GM18511 (cell line): ENCODE measurements around the gene TRIM65.
"Not testable (repeated sequence)": the region's sequence is repeated elsewhere in the genome, so short reads cannot be mapped to it uniquely, and the experiment has no call there.

Experiments used
- ATAC-seq: cut with Tn5 transposase; IDR thresholded peaks from one replicate; pipeline ENCODE4 v1.9.1; 2021; ENCODE audit warnings: mild to moderate bottlenecking, moderate library complexity; ENCODE audit not compliant: unreplicated experiment

TRIM65 gene

DNA sequence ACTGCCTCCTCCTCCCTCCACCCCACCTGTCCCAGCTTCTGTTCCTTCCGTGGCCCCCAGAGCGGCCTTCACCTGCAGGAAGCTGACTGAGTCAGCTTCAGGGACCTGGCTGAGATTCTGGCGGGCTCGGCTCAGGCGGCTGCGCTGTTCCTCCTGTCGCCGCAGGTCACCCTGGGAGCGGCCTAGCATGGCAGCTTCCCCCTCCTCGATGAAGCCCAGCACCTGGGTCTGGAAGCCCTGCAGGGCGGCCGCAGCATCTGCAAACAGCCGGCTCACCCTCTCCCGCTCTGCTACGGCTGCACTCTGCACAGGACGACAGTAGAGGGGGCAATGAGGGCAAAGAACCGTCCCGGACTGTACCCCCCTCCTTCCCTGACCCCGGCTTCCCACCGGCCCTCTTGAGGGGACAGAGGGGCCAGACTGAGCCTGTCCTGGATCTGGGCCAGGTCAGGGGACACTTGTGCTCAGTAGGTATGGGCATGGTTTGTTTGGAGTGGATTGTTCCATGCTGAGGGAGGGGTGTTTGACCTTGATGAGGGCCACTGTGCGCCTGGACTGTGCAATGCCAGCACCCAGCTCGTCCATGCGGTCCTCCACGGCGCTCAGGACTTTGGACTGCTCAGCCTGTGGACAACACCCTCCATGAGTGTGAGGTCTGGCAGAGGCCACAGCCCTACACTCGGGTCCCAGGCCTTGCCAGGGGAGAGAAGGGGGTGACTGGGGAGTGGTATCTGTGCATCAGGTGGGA, 20.4 kb downstream of the TRIM65 start:
- ATAC-seq: no peak

DNA sequence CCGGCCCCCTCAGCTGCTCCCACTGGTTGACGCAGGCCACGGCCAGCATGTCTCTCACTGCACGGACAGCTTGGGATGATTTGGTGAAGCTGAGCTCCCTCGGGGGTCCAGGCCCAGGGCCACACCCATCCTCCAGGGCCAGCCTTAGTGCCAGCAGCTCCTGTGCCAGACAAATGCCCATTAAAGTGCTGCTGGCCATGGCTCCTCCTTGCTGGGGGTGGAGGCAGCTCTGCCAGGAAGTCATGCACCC, 20.9 kb downstream of the TRIM65 start:
- no peak for ATAC-seq

DNA sequence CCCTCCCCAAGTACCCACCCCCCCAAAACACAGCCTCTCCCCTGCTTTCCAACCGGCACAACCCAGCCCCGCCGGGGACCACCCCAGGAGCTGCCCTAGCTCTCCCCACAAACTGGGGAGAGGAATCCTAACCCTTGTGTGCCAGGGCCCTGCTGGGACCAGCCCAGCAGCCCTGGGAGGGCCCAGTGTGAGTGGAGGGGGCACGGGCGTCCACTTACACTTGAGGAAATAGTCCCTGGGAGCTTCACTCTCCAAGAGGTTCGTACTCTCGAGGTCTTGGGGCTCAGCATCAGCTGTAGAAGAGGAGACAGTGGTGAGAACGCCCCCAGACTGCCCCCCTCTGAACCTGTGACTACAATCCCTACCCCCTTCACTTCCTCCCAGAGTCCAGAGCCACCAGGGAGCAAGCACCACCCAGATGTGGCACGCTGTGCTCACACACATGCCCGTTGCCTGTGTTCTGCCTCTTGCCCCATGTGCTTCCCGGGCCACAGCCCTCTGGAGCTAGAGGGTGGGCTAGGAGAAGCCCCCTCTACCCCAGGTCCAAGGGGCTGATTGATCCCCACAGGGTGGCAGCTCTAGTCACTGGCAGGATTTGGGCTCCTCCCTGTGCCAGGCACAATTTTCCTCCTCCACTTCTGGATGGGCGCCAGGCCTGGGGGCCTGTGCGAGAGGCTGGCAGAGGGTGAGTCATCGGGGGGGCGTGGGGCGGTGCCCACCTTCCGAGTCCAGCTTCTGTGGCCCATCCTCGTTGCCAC, 21.4 kb downstream of the TRIM65 start:
- no peak for ATAC-seq

DNA sequence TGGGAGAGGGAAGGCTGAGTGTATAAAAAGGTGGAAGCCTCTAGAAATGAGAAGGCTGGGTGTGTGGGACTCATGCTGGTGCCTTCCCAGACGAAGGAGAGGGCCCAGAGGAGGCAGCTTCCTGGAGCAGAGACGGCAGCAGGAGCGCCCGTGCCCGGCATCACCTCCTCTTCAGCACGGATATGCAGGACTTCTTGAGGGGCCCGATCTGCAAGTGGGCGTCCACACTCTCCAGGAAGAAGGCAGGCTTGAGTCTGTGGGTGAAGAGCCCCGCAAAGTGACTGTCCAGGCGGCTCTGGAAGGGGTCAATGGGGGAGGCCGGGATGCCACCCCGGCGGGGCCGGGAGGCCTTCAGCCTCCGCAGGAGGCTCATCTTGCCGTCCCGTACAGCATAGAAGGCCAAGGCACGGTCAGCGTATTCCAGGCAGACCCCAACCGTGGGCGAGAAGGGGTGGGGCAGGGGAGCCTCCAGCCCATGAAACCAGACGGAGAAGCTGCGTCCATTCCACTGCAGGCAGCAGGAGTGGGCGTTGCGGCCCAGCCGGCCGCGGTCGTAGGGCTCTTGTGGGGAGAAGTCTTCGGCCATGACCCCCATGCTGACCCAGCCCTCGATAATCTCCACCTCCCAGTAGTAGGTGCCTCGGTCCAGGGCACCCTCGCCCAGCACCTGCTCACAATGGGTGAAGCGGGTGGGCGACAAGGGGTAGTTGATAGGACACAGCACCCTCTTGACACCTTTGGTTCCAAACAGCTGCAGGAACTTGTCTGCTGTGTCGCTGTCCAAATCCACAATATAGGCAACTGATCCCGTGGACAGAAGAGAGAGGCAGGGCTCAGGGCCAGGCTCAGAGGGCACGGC, 22.2 kb downstream of the TRIM65 start:
- ATAC-seq: no peak

DNA sequence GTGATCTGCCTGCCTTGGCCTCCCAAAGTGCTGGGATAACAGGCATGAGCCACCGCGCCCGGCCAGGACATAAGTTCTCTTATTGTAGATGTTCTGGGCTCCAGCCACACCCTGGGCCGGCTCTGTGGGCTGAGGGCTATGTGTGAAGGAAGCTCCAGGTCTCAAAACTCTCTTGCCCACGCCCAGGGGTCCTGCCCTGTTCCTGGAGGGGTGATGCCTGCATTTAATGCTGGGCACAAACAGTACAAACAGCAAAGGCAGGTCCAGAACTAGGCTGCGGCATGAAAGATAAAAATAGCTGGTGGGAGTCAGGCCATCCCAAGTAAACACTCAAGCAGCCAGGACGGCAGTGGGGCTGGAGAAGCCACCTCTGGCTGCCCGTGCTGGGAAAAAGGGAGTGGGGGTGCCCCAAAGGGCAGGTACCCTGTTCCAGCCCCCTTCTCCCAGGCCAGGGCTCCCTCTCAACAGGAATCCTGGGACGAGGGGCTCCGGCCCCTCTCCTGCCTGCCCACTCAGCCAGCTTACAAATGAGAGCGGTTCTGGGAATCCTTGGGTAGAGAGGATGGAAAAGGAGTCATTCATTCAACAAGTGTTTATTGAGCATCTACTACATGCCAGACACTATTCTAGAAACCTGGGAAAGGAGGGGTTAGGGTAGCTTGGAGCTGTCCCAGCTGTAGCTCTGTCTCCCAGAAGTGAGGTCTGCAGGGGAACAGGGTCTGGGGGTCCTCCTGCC, 23.0 kb downstream of the TRIM65 start:
- ATAC-seq: no peak

DNA sequence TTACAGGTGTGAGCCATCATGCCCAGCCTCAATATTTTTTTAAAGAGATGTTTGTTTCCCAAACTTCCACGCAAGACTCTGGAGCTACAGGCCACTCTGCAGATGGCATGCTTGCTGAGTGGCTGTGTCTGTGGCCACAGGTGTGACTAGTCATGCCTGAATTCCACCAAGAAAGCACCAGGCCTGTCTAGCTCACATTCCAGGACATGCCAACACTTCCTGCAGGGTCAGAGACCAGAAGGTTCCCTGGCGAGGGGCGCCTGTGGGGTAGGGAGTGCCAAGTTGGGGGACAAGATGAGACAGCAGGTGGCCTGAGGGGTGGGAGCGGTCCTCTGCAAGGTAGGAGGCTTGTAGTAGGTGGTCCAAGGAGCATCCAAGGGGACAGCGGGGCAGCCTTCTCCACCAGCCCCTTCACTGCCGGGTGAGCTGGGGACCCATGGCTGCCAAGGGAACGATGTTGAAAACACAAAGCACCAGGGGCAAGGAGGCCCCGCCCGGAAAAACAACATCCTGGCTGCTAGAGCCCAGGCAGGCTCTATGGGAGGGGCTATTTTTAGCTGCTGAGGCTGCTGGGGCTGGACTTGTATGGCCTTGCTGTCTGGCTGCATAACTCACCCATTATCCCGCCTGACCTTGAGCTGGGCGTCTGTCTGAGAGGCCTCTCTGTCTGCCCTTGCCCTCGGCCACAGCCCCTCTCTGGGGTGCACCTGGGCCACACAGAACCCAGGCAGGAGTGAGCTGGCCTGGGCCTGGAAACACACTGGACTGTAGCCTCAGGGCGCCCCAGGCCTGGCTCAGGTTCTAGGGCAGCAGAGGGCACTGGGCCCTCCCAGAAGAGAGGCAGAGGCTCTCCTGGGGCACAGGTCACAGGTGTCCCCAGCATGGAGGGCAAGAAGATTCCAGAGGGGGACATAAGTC, 24.1 kb downstream of the TRIM65 start:
- no peak for ATAC-seq

DNA sequence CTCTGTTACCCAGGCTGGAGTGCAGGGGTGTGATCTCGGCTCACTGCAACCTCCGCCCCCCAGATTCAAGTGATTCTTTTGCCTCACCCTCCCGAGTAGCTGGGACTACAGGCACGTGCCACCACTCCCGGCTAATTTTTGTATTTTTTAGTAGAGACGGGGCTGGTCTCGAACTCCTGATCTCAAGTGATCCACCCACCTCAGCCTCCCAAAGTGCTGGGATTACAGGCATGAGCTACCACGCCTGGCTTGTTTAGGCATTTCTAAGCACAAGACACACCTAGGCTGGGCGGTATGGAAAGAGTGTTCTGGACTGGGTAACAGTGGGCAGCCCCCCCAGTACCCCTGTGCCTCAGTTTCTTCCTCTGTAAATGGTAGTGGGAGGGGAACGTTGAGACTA, 26.5 kb downstream of the TRIM65 start:
- ATAC-seq: not testable (repeated sequence)

DNA sequence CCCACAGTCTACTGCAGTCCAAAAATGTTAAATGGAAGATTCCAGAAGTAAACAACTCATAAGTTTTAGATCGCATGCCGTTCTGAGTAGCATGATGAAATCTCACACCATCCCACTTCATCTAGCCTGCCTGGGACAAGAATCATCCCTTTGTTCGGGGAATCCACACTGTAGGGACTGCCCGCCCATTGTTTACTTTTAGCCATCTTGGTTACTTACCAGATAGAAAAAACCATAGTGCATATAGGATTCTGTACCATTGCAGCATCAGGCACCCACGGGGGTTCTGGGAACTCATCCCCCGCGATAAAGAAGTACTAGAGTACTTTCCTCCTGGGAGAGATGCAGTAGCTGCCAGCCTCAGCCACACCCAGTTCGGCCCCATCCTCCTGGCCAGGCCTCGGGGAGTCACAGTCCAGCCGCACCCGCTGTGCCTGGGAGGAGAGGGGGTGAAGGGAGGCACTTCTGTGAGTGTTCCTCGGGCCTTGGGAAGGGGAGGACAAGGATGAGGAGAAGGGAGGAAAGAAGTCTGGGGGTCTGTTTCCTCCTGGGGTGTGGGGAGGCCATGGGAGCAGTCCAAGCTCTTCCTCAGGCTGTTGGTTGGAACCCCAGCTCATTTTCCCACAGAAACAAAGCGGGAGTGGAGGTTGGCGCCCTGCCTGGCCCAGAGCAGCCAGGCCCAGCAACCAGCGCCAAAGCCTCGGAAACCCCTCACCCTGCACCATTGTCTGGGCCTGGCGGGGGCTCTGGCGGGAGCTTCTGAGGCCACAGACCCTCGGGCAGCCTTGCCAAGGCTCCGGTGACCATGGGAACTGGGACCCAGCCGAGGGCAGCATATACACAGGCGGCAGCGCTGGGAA, 27.2 kb downstream of the TRIM65 start:
- ATAC-seq: no peak

DNA sequence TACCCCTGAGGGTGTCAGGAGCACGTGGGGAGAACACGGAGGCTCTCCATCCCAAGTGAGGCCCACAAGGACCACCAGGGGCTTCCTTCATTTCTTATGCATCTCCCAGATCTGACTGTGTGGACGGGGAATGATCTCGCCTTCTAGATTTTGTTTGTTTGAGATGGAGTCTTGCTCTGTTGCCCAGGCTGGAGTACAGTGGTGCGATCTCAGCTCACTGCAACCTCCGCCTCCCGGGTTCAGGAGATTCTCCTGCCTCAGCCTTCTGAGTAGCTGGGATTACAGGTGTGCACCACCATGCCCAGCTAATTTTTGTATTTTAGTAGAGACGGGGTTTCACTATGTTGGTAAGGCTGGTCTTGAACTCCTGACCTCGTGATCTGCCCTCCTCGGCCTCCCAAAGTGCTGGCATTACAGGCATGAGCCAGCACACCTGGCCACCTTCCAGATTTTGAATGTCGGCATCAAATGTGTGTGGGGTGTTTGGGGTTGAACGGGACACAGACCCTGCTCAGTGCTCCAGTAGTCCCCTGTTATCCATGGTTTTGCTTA, 27.9 kb downstream of the TRIM65 start:
- not testable (repeated sequence) for ATAC-seq

DNA sequence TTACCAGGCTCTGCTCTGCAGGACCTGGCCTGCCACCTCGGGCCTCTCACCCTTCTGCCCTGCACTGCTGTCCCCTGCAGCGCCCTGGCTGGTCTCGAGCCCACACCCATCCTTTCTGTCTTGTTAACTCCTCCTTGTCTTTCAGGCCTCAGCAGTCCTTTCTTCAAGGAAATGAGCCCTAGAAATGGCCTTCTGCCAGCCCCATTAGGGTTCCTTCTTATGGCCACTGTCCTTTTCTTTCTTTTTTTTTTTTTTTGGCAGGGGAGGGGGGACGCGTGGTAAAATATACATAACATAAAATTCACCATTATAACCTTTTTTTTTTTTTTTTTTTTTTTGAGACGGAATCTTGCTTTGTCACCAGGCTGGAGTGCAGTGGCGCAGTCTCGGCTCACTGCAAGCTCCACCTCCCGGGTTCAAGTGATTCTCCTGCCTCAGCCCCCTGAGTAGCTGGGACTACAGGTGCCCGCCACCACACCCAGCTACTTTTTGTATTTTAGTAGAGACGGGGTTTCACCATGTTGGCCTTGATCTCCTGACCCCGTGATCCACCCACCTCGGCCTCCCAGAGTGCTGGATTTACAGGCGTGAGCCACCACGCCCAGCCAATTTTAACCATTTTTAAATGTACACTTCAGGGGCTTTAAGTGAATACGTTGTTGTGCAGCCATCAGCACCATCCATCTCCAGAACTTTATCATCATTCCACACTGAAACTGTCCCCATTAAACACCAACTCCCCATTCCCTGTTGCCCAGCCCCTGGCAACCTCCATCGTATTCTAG, 31.2 kb downstream of the TRIM65 start:
- ATAC-seq: not testable (repeated sequence)

DNA sequence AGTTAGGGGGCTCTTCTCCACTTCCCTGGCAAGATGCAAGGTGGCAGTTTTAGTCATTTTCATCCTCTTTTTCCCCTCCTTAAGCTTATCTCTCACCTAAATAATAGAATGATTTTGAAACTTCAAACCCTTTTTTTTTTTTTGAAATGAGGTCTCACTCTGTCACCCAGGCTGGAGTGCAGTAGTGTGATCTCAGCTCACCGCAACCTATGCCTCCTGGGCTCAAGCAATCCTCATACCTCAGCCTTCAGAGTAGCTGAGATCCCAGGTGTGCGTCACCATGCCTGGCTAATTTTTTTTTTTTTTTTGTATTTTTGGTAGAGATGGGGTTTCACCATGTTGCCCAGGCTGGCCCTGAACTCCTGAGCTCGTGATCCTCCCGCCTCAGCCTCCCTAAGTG, 31.9 kb downstream of the TRIM65 start:
- peak; percentile 47 for ATAC-seq

DNA sequence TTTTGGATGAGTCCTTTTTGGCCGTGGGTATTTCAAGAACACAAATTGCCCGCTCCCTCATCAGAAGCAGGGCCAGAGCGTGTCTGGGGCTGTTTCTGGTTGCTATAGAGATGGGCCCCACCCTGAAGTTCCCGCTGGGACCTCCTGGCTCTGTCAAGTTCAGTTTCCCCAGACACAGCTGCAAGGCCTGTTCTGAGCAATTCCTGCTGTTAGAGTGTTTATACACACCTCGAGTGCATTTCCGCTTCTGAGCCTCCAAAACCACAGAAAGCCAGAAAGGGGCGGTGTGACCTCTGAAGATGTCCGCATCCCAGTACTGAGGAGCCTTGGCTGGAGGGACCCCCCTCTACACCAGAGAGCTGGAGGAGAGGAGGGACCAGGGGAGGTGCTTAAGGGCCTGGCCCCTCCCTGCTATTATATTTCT, 32.3 kb downstream of the TRIM65 start:
- ATAC-seq: peak; percentile 92

DNA sequence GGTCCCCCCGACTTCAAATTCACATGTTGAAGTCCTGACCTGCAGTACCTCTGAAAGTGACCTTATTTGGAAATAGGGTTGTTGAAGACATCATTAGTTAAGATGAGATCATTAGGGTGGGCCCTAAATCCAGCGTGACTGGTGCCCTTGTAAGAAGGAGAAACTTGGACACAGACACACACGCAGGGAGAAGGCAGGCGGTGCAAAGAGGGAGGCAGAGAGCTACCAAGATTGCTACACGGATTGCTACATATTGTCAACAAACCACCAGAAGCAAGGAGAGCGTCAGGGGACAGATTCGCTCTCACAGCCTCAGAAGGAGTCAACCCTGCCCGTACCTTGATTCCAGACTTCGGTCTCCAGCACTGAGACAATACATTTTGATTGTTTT, 34.8 kb downstream of the TRIM65 start:
- ATAC-seq: no peak

DNA sequence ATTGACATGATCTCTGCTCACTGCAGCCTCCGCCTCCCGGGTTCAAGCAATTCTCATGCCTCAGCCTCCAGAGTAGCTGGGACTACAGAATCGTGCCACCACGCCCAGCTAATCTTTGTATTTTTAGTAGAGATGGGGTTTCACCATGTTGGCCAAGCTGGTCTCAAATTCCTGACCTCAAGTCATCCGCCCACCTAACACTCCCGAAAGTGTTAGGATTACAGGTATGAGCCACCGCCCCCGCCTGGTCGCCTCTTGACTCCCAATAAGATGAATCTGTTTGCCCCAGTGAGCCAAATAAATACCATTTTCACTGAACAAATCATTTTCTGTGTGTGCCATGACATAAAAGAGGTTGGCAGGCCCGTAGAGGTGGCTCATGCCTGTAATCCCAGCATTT, 37.4 kb downstream of the TRIM65 start:
- not testable (repeated sequence) for ATAC-seq

DNA sequence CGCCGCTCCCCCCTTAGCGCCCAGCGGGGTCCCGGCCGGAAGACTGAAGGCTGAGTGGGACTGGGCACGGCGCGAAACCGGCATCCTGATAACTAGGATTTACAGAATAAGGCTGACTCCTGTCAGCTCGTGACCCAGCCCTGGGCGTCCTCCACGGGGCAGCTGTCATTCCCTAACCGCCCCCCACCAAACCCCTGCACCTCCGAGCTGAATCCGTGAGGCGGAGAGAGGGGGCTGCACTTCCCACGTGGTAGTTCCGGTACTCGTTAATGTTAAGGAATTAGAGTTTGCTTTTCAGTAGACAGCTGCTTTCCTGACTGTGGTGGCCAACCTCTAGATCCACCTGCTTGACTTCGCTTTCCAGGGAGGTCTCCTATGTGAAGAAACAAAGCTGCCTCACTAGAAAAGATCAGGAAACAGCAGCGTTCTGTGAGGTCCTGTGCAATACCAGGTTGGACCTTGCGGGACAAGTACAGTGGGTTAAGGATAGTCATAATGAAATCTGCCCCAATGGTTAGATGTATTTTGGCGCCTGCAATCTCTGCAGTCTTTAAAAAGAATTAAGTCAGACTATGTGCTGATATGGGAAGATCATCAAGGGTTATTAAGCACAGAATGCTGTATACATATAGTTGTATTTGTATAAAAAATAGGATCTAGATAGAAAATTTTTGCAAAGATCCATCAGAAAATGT, 40.5 kb downstream of the TRIM65 start:
- no peak for ATAC-seq

DNA sequence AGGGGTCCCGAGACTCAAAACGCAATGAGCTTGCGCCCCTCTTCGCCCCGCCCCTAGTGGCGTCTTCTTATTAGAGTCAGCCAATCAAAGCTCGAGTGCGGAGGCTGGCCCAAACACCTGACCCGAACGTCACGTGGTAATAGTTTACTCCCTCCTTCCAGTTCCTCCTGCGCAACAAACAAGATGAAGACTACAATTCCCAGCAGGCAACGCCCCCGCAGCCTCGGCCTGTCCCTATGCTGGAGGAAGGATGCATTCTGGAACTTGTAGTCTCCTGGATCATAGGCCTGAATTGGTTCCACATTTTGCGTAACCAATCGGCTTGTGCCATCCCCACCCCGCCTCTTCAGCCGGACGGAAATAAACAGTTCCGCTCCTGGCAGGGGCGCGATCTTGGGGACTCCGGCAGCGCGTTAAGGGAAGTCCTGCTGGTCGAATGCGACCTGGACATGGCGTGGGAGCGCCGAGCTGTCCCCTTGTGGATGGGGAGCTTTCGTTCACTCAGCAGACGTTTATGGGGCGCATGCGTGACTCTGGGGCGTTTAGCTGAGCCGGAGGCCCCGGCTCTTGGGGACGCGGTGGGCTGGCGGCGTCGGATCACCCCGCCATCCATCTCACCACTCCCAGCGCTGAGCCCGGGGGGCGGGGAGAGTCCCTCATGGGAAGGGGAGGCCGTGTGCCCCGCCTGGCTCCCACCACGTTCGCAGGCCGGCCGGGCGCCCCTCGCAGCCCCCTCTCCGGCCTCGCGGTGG, 41.3 kb downstream of the TRIM65 start, which contains the start of gene WBP2:
TSS of gene WBP2 (minus strand) at position 26 of the 752 bp plus-strand sequence. CDS start 38 bp downstream, outside the sequence.
- peak; percentile 87 for ATAC-seq
